ENCODE results near the gene CNEP1R1. TPM values are rescaled to one million over a fixed set of nuclear protein-coding genes. Genes with fewer than 3 reads are reported as not detected.

CNEP1R1 gene
- total RNA-seq, 1 experiment from 2014 or later = 14.6 TPM

GRCh38 chr16:50079397-50080140, 54.5 kb downstream of the CNEP1R1 start:
- Histone ChIP-seq H3K9me3 (ENCODE audit: control insufficient read depth in 1 of 2, insufficient read depth in 1 of 2, low read depth in 1 of 2, low read length in 2 of 2) (no peaks in the 10 kb centered on the region), H3K4me2 (ENCODE audit: low read length) (no peak overlapping the region), H3K27ac (ENCODE audit: low read depth, low read length) (no peak overlapping the region), H3K9me2 (ENCODE audit: insufficient read depth) (no peaks in the 10 kb centered on the region), H2AFZ (ENCODE audit: low read depth, low read length, poor library complexity, severe bottlenecking) (no peak overlapping the region), H3K4me3 (replicated peaks in 1 of 2; ENCODE audit: low read depth in 1 of 2, low read length in 2 of 2) (no peak overlapping the region), H4K20me1 (ENCODE audit: insufficient read depth) (no peaks in the 10 kb centered on the region), H3K79me2 (ENCODE audit: insufficient read depth, low read length) (no peaks in the 10 kb centered on the region), H3K4me1 (ENCODE audit: control insufficient read depth in 1 of 2, insufficient read depth in 2 of 2, low read length in 2 of 2) (no peaks in the 10 kb centered on the region), H3K9ac (ENCODE audit: low read length) (no peak overlapping the region), H3K36me3 (ENCODE audit: control insufficient read depth in 1 of 2, insufficient read depth in 2 of 2, low read length in 2 of 2) (peaks cover 25 to 29% of the 10 kb centered on the region in 2 experiments; a peak in 3 of 4 replicates), H3K27me3 (ENCODE audit: insufficient read depth, low read length) (no peaks in the 10 kb centered on the region)
- intact Hi-C loops (cut with micrococcal nuclease) = no loop called here
- RAD21 ChIA-PET (ENCODE audit: low non-redundant PET in 1 of 2, low total read pairs in 2 of 2, uncharacterized antibody in 2 of 2, unreplicated experiment in 2 of 2) = no interaction called here
- no peak for ATAC-seq
- CTCF ChIA-PET = no interaction called here
- no peak for DNase-seq (ENCODE audit: low read depth, low spot score)
- no TSS peak for BruUV-seq (replicated peaks)
- POLR2A ChIA-PET = no interaction called here
- TF ChIP-seq EGR1 (IDR thresholded peaks at IDR 0.05; ENCODE audit: low read depth) = no peak
- no peak for TF ChIP-seq CTCF (IDR thresholded peaks at IDR 0.05 in 2 of 3, conservative IDR thresholded peaks at IDR 0.05 in 1 of 3; ENCODE audit: borderline replicate concordance in 1 of 3, insufficient read depth in 1 of 3, low read depth in 2 of 3, low read length in 2 of 3)
- TF ChIP-seq EZH2phosphoT487 (IDR thresholded peaks at IDR 0.05; ENCODE audit: borderline replicate concordance) = no peak
- TF ChIP-seq ATF3 (IDR thresholded peaks at IDR 0.05) = no peak
- no peak for TF ChIP-seq SP1 (IDR thresholded peaks at IDR 0.05; ENCODE audit: low read depth)
- no peak for TF ChIP-seq ZNF274 (IDR thresholded peaks at IDR 0.05; ENCODE audit: low read depth, low read length)
- TF ChIP-seq, protein P1, sequence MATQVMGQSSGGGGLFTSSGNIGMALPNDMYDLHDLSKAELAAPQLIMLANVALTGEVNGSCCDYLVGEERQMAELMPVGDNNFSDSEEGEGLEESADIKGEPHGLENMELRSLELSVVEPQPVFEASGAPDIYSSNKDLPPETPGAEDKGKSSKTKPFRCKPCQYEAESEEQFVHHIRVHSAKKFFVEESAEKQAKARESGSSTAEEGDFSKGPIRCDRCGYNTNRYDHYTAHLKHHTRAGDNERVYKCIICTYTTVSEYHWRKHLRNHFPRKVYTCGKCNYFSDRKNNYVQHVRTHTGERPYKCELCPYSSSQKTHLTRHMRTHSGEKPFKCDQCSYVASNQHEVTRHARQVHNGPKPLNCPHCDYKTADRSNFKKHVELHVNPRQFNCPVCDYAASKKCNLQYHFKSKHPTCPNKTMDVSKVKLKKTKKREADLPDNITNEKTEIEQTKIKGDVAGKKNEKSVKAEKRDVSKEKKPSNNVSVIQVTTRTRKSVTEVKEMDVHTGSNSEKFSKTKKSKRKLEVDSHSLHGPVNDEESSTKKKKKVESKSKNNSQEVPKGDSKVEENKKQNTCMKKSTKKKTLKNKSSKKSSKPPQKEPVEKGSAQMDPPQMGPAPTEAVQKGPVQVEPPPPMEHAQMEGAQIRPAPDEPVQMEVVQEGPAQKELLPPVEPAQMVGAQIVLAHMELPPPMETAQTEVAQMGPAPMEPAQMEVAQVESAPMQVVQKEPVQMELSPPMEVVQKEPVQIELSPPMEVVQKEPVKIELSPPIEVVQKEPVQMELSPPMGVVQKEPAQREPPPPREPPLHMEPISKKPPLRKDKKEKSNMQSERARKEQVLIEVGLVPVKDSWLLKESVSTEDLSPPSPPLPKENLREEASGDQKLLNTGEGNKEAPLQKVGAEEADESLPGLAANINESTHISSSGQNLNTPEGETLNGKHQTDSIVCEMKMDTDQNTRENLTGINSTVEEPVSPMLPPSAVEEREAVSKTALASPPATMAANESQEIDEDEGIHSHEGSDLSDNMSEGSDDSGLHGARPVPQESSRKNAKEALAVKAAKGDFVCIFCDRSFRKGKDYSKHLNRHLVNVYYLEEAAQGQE (IDR thresholded peaks at IDR 0.05; ENCODE audit: low read depth) = no peak
- no peak for TF ChIP-seq EZH2 (IDR thresholded peaks at IDR 0.05)
- TF ChIP-seq RAD21 (IDR thresholded peaks at IDR 0.05; ENCODE audit: low read depth) = no peak
- TF ChIP-seq SRF (IDR thresholded peaks at IDR 0.05; ENCODE audit: low read depth) = no peak
- no peak for TF ChIP-seq CEBPB (IDR thresholded peaks at IDR 0.05; ENCODE audit: low read depth)
- TF ChIP-seq ZBTB33 (IDR thresholded peaks at IDR 0.05; ENCODE audit: extremely low read depth, insufficient replicate concordance, low read length) = no peak
- TF ChIP-seq SIN3A (IDR thresholded peaks at IDR 0.05; ENCODE audit: low read depth) = no peak
- TF ChIP-seq POLR2AphosphoS5 (IDR thresholded peaks at IDR 0.05; ENCODE audit: low read depth, low read length) = no peak
- TF ChIP-seq ELF1 (IDR thresholded peaks at IDR 0.05; ENCODE audit: borderline replicate concordance, low read depth) = no peak
- TF ChIP-seq POLR2A (IDR thresholded peaks at IDR 0.05; ENCODE audit: borderline replicate concordance, extremely low read depth, insufficient read depth, insufficient read length) = no peak
- TF ChIP-seq TCF7L2 (IDR thresholded peaks at IDR 0.05; ENCODE audit: borderline replicate concordance, extremely low read depth, insufficient read depth, insufficient read length) = no peak

All from HCT116 (cell line).